Gastrocnemius medialis (tissue), 4 donors: ENCODE results near the gene GRM8. TPM values are rescaled to one million over a fixed set of nuclear protein-coding genes. Genes with fewer than 3 reads are reported as not detected.

ENCODE experiments used
- ATAC-seq, 2 donors: fragments of 150-250 bp; one replicate each; pipeline ENCODE4 v1.9.1; 2016
- DNase-seq, 2 donors: peaks; one replicate each; pipeline ENCODE4 v3.0.0-alpha.2; 2019
- H3K27ac ChIP-seq, 4 donors: fragments of 200-600 bp; sonication (generic); 1 replicate in 1 of 4; 2 replicates in 3 of 4; pipeline ENCODE4 v1.5.1; 2016 to 2018; ENCODE audit warnings: mild to moderate bottlenecking in 2 of 4, moderate library complexity in 1 of 4
- H3K27me3 ChIP-seq, 3 donors: fragments of 200-600 bp; sonication (generic) in 2 of 3; 1 replicate in 1 of 3; 2 replicates in 2 of 3; pipeline versions ENCODE4 v1.5.1 to v1.6.0; 2016 to 2019; ENCODE audit warnings: mild to moderate bottlenecking in 1 of 3, moderate library complexity in 1 of 3
- H3K36me3 ChIP-seq, 2 donors: fragments of 200-600 bp; sonication (generic) in 1 of 2; one replicate each; pipeline ENCODE4 v1.5.1; 2017 to 2018
- H3K4me1 ChIP-seq, 2 donors: fragments of 200-600 bp; sonication (generic) in 1 of 2; one replicate each; pipeline ENCODE4 v1.5.1; 2016 to 2017; ENCODE audit warnings: mild to moderate bottlenecking in 2 of 2
- H3K4me3 ChIP-seq, 4 donors: fragments of 200-600 bp; sonication (generic) in 3 of 4; 1 replicate in 1 of 4; 2 replicates in 3 of 4; pipeline ENCODE4 v1.5.1; 2016 to 2019; ENCODE audit warnings: mild to moderate bottlenecking in 2 of 4
- H3K9me3 ChIP-seq, 3 donors: fragments of 200-600 bp; sonication (generic) in 2 of 3; 1 replicate in 1 of 3; 2 replicates in 2 of 3; pipeline ENCODE4 v1.5.1; 2016 to 2019
- POLR2A ChIP-seq, 2 donors: fragments of 450-650 bp; IDR thresholded peaks; one replicate each; pipeline ENCODE4 v1.6.1; 2017; ENCODE audit warnings: antibody characterized with exemption in 2 of 2, mild to moderate bottlenecking in 2 of 2, moderate library complexity in 2 of 2
- in situ Hi-C, 4 donors: fragments of 200-750 bp; cut with MboI; loops; one replicate each; pipeline versions ENCODE4 v1.15.0 to v1.8.0; 2017; ENCODE audit warnings: low sequenced_read_pairs in 4 of 4
- intact Hi-C: fragments of 100-400 bp; cut with DNase I; formaldehyde crosslinking; loops from one replicate; pipeline ENCODE4 v1.15.1; 2023; ENCODE audit warnings: low total_unique reads
- total RNA-seq, 4 donors: library from RNA; depleted of rRNA; stranded (reverse); fragments of >200 nt; gene quantifications; one replicate each; pipeline versions ENCODE4 v1.1.0 to v1.2.3, GENCODE V29; 2016
- TF ChIP-seq, protein P1 (sequence below), 5 experiments: fragments of 450-650 bp in 3 of 5; fragments of 200-600 bp in 2 of 5; sonication (generic) in 2 of 5; IDR thresholded peaks in 4 of 5; conservative IDR thresholded peaks in 1 of 5; 1 replicate in 4 of 5; 2 replicates in 1 of 5; pipeline ENCODE4 v1.5.1; 2016 to 2019; ENCODE audit warnings: antibody characterized with exemption in 5 of 5, mild to moderate bottlenecking in 3 of 5, moderate library complexity in 3 of 5

The GRM8 gene
- total RNA-seq, 4 donors from 2014 or later, result not detected

- Histone ChIP-seq H3K4me1 (peaks cover 16 to 17% of the 10 kb centered on the region in 2 donors), H3K9me3 (no peaks in the 10 kb centered on the region), H3K36me3 (no peaks in the 10 kb centered on the region), H3K27me3 (peaks cover 43 to 48% (median 47%) of the 10 kb centered on the region in 3 donors), H3K4me3 (peak overlapping the region; percentile 54 to 74 (median 68)), H3K27ac (no peak overlapping the region)
- in situ Hi-C loops, result no loop called here
- intact Hi-C loops, result no loop called here
- ATAC-seq (no peak), DNase-seq (no peak)
- TF ChIP-seq POLR2A (IDR thresholded peaks at IDR 0.05), result no peak
- TF ChIP-seq, protein P1, sequence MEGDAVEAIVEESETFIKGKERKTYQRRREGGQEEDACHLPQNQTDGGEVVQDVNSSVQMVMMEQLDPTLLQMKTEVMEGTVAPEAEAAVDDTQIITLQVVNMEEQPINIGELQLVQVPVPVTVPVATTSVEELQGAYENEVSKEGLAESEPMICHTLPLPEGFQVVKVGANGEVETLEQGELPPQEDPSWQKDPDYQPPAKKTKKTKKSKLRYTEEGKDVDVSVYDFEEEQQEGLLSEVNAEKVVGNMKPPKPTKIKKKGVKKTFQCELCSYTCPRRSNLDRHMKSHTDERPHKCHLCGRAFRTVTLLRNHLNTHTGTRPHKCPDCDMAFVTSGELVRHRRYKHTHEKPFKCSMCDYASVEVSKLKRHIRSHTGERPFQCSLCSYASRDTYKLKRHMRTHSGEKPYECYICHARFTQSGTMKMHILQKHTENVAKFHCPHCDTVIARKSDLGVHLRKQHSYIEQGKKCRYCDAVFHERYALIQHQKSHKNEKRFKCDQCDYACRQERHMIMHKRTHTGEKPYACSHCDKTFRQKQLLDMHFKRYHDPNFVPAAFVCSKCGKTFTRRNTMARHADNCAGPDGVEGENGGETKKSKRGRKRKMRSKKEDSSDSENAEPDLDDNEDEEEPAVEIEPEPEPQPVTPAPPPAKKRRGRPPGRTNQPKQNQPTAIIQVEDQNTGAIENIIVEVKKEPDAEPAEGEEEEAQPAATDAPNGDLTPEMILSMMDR (IDR thresholded peaks at IDR 0.05 in 4 of 5, conservative IDR thresholded peaks at IDR 0.05 in 1 of 5), result no peak
Measured at GRCh38 chr7:127251465-127252376, 1.0 kb downstream of the GRM8 start.

GRCh38 chr7:127251036-127251464, 1.7 kb downstream of the GRM8 start:
- peak overlapping the region in 2 of 4 donors; percentile 36 to 67 for H3K4me3 ChIP-seq
- intact Hi-C loops, result no loop called here

GRCh38 chr7:127250312-127251035, 2.3 kb downstream of the GRM8 start:
- Histone ChIP-seq H3K27me3 (peaks cover 43 to 48% (median 48%) of the 10 kb centered on the region in 3 donors), H3K36me3 (no peaks in the 10 kb centered on the region), H3K9me3 (no peaks in the 10 kb centered on the region), H3K4me3 (peak overlapping the region in 2 of 4 donors; percentile 36 to 67), H3K27ac (no peak overlapping the region), H3K4me1 (peaks cover 16 to 17% of the 10 kb centered on the region in 2 donors)
- no peak for ATAC-seq
- no peak for TF ChIP-seq POLR2A (IDR thresholded peaks at IDR 0.05)
- TF ChIP-seq, protein P1 (IDR thresholded peaks at IDR 0.05 in 4 of 5, conservative IDR thresholded peaks at IDR 0.05 in 1 of 5), result no peak
- DNase-seq, result no peak
- in situ Hi-C loops (no loop called here), intact Hi-C loops (no loop called here)

More at GRCh38 chr7:127251036-127251464, 1.7 kb downstream of the GRM8 start:
- Histone ChIP-seq H3K27me3 (peaks cover 43 to 48% (median 48%) of the 10 kb centered on the region in 3 donors), H3K9me3 (no peaks in the 10 kb centered on the region), H3K4me1 (peaks cover 16 to 17% of the 10 kb centered on the region in 2 donors), H3K27ac (no peak overlapping the region), H3K36me3 (no peaks in the 10 kb centered on the region)
- DNase-seq, result no peak
- no peak for ATAC-seq
- in situ Hi-C loops, result no loop called here
- TF ChIP-seq, protein P1 (IDR thresholded peaks at IDR 0.05 in 4 of 5, conservative IDR thresholded peaks at IDR 0.05 in 1 of 5), result no peak
- no peak for TF ChIP-seq POLR2A (IDR thresholded peaks at IDR 0.05)

DNA sequence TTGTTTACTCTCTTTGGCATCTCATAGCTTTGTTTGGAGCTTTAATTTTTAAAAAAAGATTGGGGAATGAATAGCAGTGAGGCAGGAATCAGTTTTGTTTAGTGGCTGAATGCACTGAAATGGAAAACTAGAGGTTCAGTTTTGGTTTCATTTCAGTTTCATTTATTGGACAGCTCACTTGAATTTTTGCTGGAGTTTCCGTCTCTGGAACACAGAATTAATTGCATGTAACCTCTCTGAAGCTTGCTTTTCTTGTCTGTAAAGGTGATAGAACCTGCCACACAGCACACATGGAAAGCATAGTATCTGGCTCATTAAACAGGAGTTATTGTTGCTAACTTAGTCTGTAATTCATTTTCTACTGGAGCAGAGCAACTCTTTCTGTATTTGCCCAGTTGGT, 7.1 kb downstream of the GRM8 start:
- TF ChIP-seq, protein P1 (IDR thresholded peaks at IDR 0.05 in 4 of 5, conservative IDR thresholded peaks at IDR 0.05 in 1 of 5), result no peak
- TF ChIP-seq POLR2A (IDR thresholded peaks at IDR 0.05), result no peak
- no peaks in the 10 kb centered on the region for H3K4me1 ChIP-seq
- in situ Hi-C loops (no loop called here), intact Hi-C loops (no loop called here)
- no peaks in the 10 kb centered on the region for H3K9me3 ChIP-seq
- DNase-seq (no peak), ATAC-seq (no peak)
- no peak overlapping the region for H3K27ac ChIP-seq
- H3K4me3 ChIP-seq, result no peak overlapping the region
- no peaks in the 10 kb centered on the region for H3K36me3 ChIP-seq
- H3K27me3 ChIP-seq, result peaks cover 24 to 31% (median 30%) of the 10 kb centered on the region in 3 donors
